Measurements from ENCODE around the gene ATP5MG.

The ATP5MG gene

DNA sequence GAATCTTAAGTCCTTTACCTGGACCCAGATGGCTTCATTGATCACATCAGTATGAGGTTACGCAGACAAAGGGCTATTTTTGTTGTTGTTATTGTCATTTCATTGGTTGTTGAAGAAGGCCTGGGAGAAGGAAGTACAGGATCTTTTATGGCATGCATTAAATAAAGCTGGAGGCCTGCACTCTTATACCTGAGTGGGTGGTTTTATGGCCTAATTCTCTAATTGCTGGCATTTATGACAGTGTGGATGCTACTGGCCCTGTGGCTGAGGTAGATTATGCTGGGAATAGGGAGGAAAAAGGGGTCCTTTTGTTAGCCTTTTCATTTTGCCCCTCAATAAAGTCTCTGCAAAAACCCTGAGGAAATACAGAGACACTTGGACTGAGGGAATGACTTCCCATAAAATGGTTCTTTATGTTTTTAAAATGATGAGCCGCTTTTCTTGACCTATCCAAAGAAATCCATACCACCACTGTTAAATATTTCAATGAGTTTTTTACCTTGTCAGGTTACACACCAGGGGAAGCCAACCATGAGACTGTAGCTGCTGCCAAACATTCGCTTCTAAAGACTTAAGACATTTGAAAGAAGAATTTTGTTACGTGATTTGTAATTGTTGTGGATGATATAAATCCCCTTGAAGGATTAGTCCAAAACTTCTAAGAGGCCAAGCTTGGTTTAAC lies 41.6 kb downstream of the ATP5MG start:
- no peak for DNase-seq

DNA sequence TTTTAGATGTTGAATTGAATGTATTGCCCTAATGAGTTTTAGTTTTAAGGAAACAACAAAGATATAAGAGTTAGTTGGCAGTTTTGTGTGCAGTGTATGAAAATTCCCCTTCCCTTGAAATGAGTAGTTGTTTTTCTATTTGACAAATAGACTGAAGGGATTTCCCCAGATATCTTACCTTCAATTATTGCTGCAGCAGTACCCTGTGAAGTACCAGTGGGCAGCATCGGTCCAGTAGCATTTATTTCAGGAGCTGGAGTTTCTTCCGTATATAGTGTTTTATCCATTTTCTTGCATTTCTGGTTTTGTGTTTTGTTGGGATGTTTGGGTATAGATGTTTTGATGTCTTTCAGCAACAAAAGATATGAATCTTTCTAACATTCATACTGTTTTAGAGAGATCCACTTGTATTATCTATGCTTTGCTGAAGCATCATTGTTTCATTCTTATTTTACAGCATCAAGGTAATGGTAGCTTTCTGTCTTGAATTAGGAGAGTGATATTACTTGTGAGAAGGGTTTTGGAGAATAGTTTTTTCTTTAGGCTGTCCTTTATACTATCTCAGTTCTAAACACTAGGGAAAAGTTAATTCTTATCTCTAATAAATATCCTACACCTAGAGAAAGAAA lies 42.3 kb downstream of the ATP5MG start:
- no peak for DNase-seq

DNA sequence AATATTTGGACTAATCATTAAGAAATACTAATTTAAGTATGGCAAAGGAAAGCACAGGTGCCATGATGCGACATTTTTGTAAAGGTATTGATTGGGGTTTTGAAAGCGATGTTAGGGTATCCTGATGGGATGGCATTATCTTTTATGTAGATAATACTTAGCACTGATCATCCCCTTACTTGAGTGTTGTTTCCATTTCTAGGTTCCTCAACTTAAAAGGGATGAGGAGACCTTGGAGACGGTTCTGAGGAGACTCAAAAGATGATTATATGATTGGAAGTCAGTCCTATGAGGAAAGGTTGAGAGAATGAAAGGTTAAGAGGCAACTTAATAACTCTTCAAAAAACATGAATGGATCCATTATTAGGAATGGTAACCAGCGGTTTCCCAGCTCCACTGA lies 46.0 kb downstream of the ATP5MG start:
- no peak for DNase-seq

DNA sequence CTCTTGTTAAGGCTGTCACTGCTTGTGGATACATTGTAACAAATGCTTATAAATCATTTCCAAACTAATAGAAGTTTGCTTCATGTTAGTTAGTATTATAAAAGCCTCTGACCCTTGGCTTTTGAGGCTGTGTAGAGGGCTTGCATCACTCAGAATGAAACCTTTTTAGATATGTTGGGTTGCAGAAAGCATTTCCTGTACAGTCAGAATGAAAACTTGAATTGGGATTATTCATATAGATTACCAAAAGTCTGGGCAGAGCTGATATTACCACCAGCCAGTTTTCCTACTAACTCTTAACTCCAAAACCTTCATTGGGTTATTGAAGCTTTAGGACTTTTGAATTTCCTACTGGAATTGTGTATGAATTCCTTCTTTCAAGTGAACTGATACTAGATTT lies 46.9 kb downstream of the ATP5MG start:
- DNase-seq = no peak

DNA sequence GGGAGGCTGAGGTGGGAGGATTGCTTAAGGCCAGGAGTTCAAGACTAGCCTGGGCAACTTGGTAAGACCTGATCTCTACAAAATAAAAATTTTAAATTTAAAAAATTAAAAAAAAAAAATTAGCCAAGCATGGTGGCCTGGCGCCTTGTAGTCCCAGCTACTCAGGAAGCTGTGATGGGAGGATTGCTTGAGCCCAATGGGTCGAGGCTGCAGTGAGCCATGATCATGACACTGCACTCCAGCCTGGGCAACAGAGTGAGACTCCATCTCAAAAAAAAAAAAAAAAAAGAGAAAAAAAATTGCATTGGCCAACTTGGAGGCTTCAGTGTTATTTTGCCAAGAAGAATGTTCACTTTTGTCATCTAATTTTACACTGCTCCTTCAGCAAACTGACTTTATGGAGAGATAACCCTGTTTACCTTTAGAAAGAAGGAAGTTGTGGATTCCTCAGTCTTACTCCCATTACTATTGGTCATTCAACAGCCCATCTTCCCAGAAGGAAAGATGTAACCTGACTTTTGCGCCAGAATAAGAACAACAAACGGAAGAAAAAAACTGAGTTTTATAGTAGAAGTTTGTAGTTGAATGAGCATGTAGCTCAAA lies 48.0 kb downstream of the ATP5MG start:
- no peak for DNase-seq

DNA sequence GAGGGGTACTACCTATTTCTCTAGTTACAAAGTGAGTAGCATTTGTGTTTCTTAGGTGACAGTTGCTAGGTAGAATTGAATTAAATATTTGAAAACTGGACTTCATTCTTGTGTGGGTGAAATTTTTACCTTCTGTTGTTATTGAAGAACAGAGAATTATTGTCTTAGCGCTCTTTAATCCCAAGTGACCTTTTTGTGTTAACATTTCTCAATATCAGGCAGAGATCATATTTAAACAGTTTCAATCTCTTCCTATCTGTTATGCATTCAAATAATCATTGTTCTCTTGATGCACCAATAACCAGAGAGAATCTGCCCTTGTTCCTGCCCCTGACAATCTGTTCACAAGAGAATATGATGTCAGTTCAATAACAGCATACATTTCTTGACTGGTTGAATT lies 49.0 kb downstream of the ATP5MG start:
- DNase-seq = no peak
